Measurements from ENCODE around the gene SIT1.

SIT1 gene

GRCh38 chr9:35682520-35683315 is 32.0 kb upstream of the SIT1 start:
- no peak for DNase-seq (ENCODE audit: low spot score)

GRCh38 chr9:35682051-35682450 is 31.3 kb upstream of the SIT1 start:
- DNase-seq (ENCODE audit: low spot score) = no peak

GRCh38 chr9:35681341-35682002 is 30.7 kb upstream of the SIT1 start:
- DNase-seq (ENCODE audit: low spot score) = no peak

- DNase-seq (ENCODE audit: low spot score) = no peak
Measured at GRCh38 chr9:35680331-35681105, 29.8 kb upstream of the SIT1 start.

- no peak for DNase-seq (ENCODE audit: low spot score)
Measured at GRCh38 chr9:35679766-35680330, 29.1 kb upstream of the SIT1 start.

GRCh38 chr9:35679091-35679490 is 28.4 kb upstream of the SIT1 start:
- DNase-seq (ENCODE audit: low spot score) = no peak

- no peak for DNase-seq (ENCODE audit: low spot score)
Measured at GRCh38 chr9:35675732-35676392, 25.1 kb upstream of the SIT1 start.

- no peak for DNase-seq (ENCODE audit: low spot score)
Measured at GRCh38 chr9:35675204-35675603, 24.5 kb upstream of the SIT1 start.

GRCh38 chr9:35674025-35674361 is 23.3 kb upstream of the SIT1 start:
- no peak for DNase-seq (ENCODE audit: low spot score)

GRCh38 chr9:35673132-35674024 is 22.6 kb upstream of the SIT1 start, which contains the start of gene CA9:
CA9 (plus strand) TSS chr9:35673928; CDS start chr9:35673960, 32 bp downstream.
- no peak for DNase-seq (ENCODE audit: low spot score)

GRCh38 chr9:35669331-35670145 is 18.8 kb upstream of the SIT1 start:
- DNase-seq (ENCODE audit: low spot score) = no peak

- no peak for DNase-seq (ENCODE audit: low spot score)
Measured at GRCh38 chr9:35667939-35668338, 17.2 kb upstream of the SIT1 start.

- DNase-seq (ENCODE audit: low spot score) = no peak
Measured at GRCh38 chr9:35666549-35666948, 15.8 kb upstream of the SIT1 start.

GRCh38 chr9:35666045-35666444 is 15.3 kb upstream of the SIT1 start:
- DNase-seq (ENCODE audit: low spot score) = no peak

GRCh38 chr9:35665471-35665818 is 14.7 kb upstream of the SIT1 start:
- no peak for DNase-seq (ENCODE audit: low spot score)

GRCh38 chr9:35664531-35665470 is 14.1 kb upstream of the SIT1 start, which contains the start of gene ARHGEF39:
ARHGEF39 (minus strand) TSS chr9:35665195; CDS start chr9:35665169, 26 bp downstream.
- DNase-seq (ENCODE audit: low spot score) = no peak

GRCh38 chr9:35662437-35662836 is 11.7 kb upstream of the SIT1 start:
- DNase-seq (ENCODE audit: low spot score) = no peak

GRCh38 chr9:35661756-35662350 is 11.1 kb upstream of the SIT1 start:
- DNase-seq (ENCODE audit: low spot score) = no peak

Data from kidney capillary endothelial cell (primary cell).